IMR-90 (cell line): ENCODE data around the gene FCSK. TPM values are rescaled to one million over a fixed set of nuclear protein-coding genes. Genes with fewer than 3 reads are reported as not detected.

Experiments used
- ATAC-seq: fragments of 200-7000 bp; cut with Tn5 transposase; 2 replicates; pipeline ENCODE4 v1.9.1; 2020; ENCODE audit warnings: low read depth, mild to moderate bottlenecking, moderate library complexity
- BruUV-seq: library from RNA; stranded (reverse); fragments of 400-500 nt; replicated peaks from 2 replicates; lab custom pipeline; 2021; lab: Mats Ljungman, UMichigan
- CTCF ChIA-PET: fragments of 300-600 bp; formaldehyde crosslinking; extraction: SDS; loops from one replicate; lab custom pipeline; 2021; ENCODE audit warnings: antibody characterized with exemption; lab: Yijun Ruan, JAX
- POLR2A ChIA-PET: fragments of 300-600 bp; sonication (Branson Sonifier 250); formaldehyde crosslinking; loops from one replicate; lab custom pipeline; 2022; ENCODE audit warnings: antibody characterized with exemption; ENCODE audit not compliant: unreplicated experiment; lab: Charles Lee
- DNase-seq: peaks from one replicate; pipeline ENCODE4 v3.0.0; 2013
- H2AFZ ChIP-seq: replicated peaks from 2 replicates; pipeline ENCODE3; 2013; ENCODE audit warnings: low read length, mild to moderate bottlenecking; ENCODE audit not compliant: poor library complexity
- H2AK5ac ChIP-seq: 2 replicates; pipeline ENCODE4 v1.6.1; 2013; ENCODE audit warnings: low read depth, low read length, inconsistent platforms
- H2AK9ac ChIP-seq: replicated peaks from 2 replicates; pipeline ENCODE3; 2013; ENCODE audit warnings: mild to moderate bottlenecking, low read depth, low read length, moderate library complexity; ENCODE audit not compliant: poor library complexity
- H2BK120ac ChIP-seq: 2 replicates; pipeline ENCODE4 v1.6.1; 2013; ENCODE audit warnings: low read depth, low read length, inconsistent platforms
- H2BK15ac ChIP-seq: 3 replicates; pipeline ENCODE4 v1.6.1; 2013; ENCODE audit warnings: low read depth, low read length, inconsistent platforms
- H2BK20ac ChIP-seq: 2 replicates; pipeline ENCODE4 v1.6.1; 2013; ENCODE audit warnings: low read depth, mild to moderate bottlenecking, inconsistent platforms, low read length, moderate library complexity
- H2BK5ac ChIP-seq: 2 replicates; pipeline ENCODE4 v1.6.1; 2013; ENCODE audit warnings: mild to moderate bottlenecking, low read depth, low read length, inconsistent platforms; ENCODE audit not compliant: poor library complexity, severe bottlenecking
- H3K14ac ChIP-seq: replicated peaks from 2 replicates; pipeline ENCODE4 v1.6.1; 2013; ENCODE audit warnings: low read depth, low read length, inconsistent platforms
- H3K18ac ChIP-seq: 2 replicates; pipeline ENCODE4 v1.6.1; 2013; ENCODE audit warnings: low read depth, low read length, control low read depth
- H3K23ac ChIP-seq: 2 replicates; pipeline ENCODE4 v1.6.1; 2013; ENCODE audit warnings: low read depth, low read length, inconsistent platforms
- H3K27ac ChIP-seq: 2 replicates; pipeline ENCODE4 v1.5.1; 2013; ENCODE audit warnings: mild to moderate bottlenecking, control low read depth, low read length; ENCODE audit not compliant: insufficient read depth
- H3K27me3 ChIP-seq: 2 replicates; pipeline ENCODE4 v1.6.1; 2013; ENCODE audit warnings: low read length; ENCODE audit not compliant: control insufficient read depth, insufficient read depth
- H3K36me3 ChIP-seq: 2 replicates; pipeline ENCODE4 v1.6.1; 2013; ENCODE audit warnings: low read length, mixed read lengths; ENCODE audit not compliant: control insufficient read depth, insufficient read depth
- H3K4ac ChIP-seq: 2 replicates; pipeline ENCODE4 v1.6.1; 2013; ENCODE audit warnings: low read depth, low read length, inconsistent platforms
- H3K4me1 ChIP-seq: 2 replicates; pipeline ENCODE4 v1.6.1; 2013; ENCODE audit warnings: low read length, mixed read lengths; ENCODE audit not compliant: control insufficient read depth, insufficient read depth
- H3K4me2 ChIP-seq: 2 replicates; pipeline ENCODE4 v1.6.1; 2013; ENCODE audit warnings: low read depth, mild to moderate bottlenecking, control low read depth, low read length, moderate library complexity
- H3K4me3 ChIP-seq: 2 replicates; pipeline ENCODE4 v1.5.1; 2013; ENCODE audit warnings: low read depth, mild to moderate bottlenecking, control low read depth, low read length, moderate library complexity; ENCODE audit not compliant: insufficient read depth
- H3K56ac ChIP-seq: 2 replicates; pipeline ENCODE4 v1.6.1; 2013; ENCODE audit warnings: low read length, inconsistent platforms; ENCODE audit not compliant: insufficient read depth; ENCODE audit errors: extremely low read depth
- H3K79me1 ChIP-seq, 2 experiments: 2 replicates each; pipeline ENCODE4 v1.6.1; 2013; ENCODE audit warnings: low read length in 2 of 2, inconsistent platforms in 1 of 2, low read depth in 1 of 2
- H3K9ac ChIP-seq: 2 replicates; pipeline ENCODE4 v1.6.1; 2013; ENCODE audit warnings: low read depth, low read length, control low read depth
- H3K9me1 ChIP-seq: 2 replicates; pipeline ENCODE4 v1.6.1; 2013; ENCODE audit warnings: low read length, inconsistent platforms; ENCODE audit not compliant: insufficient read depth
- H3K9me3 ChIP-seq: 2 replicates; pipeline ENCODE4 v1.6.1; 2013; ENCODE audit warnings: low read length; ENCODE audit not compliant: control insufficient read depth, insufficient read depth
- H4K20me1 ChIP-seq: 2 replicates; pipeline ENCODE4 v1.6.1; 2013; ENCODE audit warnings: low read length, inconsistent platforms; ENCODE audit not compliant: insufficient read depth
- H4K5ac ChIP-seq: 2 replicates; pipeline ENCODE4 v1.6.1; 2013; ENCODE audit warnings: mild to moderate bottlenecking, low read depth, low read length, control low read depth
- H4K8ac ChIP-seq, 2 experiments: 2 replicates each; pipeline ENCODE4 v1.6.1; 2013; ENCODE audit warnings: low read depth in 2 of 2, low read length in 2 of 2, control low read depth in 1 of 2, inconsistent platforms in 1 of 2
- H4K91ac ChIP-seq: 2 replicates; pipeline ENCODE4 v1.6.1; 2013; ENCODE audit warnings: low read depth, low read length, inconsistent platforms; ENCODE audit not compliant: insufficient read depth
- BHLHE40 ChIP-seq: fragments of 150-350 bp; IDR thresholded peaks from 2 replicates; pipeline ENCODE4 v1.6.1; 2016; ENCODE audit warnings: mild to moderate bottlenecking, low read depth, low read length
- CEBPB ChIP-seq: IDR thresholded peaks from 2 replicates; pipeline ENCODE4 v1.6.1; 2012; ENCODE audit warnings: low read depth, low read length, improper control_type of control experiment
- CHD1 ChIP-seq: IDR thresholded peaks from 2 replicates; pipeline ENCODE4 v1.6.1; 2012; ENCODE audit warnings: low read depth, low read length, improper control_type of control experiment
- ELK1 ChIP-seq: fragments of 150-350 bp; IDR thresholded peaks from 2 replicates; pipeline ENCODE4 v1.6.1; 2016; ENCODE audit warnings: low read depth, mild to moderate bottlenecking, low read length, moderate library complexity, borderline replicate concordance
- FOS ChIP-seq: fragments of 150-350 bp; IDR thresholded peaks from 2 replicates; pipeline ENCODE4 v1.6.1; 2016; ENCODE audit warnings: low read depth, low read length
- MAFK ChIP-seq: IDR thresholded peaks from 2 replicates; pipeline ENCODE4 v1.6.1; 2012; ENCODE audit warnings: low read depth, low read length, improper control_type of control experiment
- MAZ ChIP-seq: IDR thresholded peaks from 2 replicates; pipeline ENCODE4 v1.6.1; 2012; ENCODE audit warnings: low read depth, mild to moderate bottlenecking, low read length, improper control_type of control experiment, moderate library complexity, borderline replicate concordance
- MXI1 ChIP-seq: IDR thresholded peaks from 2 replicates; pipeline ENCODE4 v1.6.1; 2012; ENCODE audit warnings: low read depth, mild to moderate bottlenecking, low read length, moderate library complexity, borderline replicate concordance
- NFE2L2 ChIP-seq: fragments of 150-350 bp; IDR thresholded peaks from 2 replicates; pipeline ENCODE4 v1.6.1; 2016; ENCODE audit warnings: low read depth, mild to moderate bottlenecking, low read length
- POLR2A ChIP-seq: IDR thresholded peaks from 2 replicates; pipeline ENCODE4 v1.6.1; 2012; ENCODE audit warnings: mild to moderate bottlenecking, low read depth, low read length
- RAD21 ChIP-seq: IDR thresholded peaks from 2 replicates; pipeline ENCODE4 v1.6.1; 2012; ENCODE audit warnings: low read length, improper control_type of control experiment
- RCOR1 ChIP-seq: IDR thresholded peaks from 2 replicates; pipeline ENCODE4 v1.6.1; 2012; ENCODE audit warnings: mild to moderate bottlenecking, low read length, improper control_type of control experiment; ENCODE audit not compliant: insufficient replicate concordance
- RFX5 ChIP-seq: IDR thresholded peaks from 2 replicates; pipeline ENCODE4 v1.8.0; 2012; ENCODE audit warnings: low read depth, mild to moderate bottlenecking, low read length, moderate library complexity
- SMC3 ChIP-seq: fragments of 150-350 bp; IDR thresholded peaks from 2 replicates; pipeline ENCODE4 v1.6.1; 2016; ENCODE audit warnings: low read depth, mild to moderate bottlenecking, antibody characterized with exemption, low read length, moderate library complexity
- WGBS, 2 experiments: methylation state at CpG; one replicate each; pipeline versions ENCODE4 v1.1.5 to v1.1.7; 2013; ENCODE audit warnings: missing lambda C conversion rate in 2 of 2; ENCODE audit not compliant: insufficient read length in 1 of 2; ENCODE audit errors: extremely low coverage in 2 of 2; 5-methylcytosine and 5-hydroxymethylcytosine counted together
- dilution Hi-C: fragments of 300-500 bp; cut with HindIII; formaldehyde crosslinking; loops from one replicate; pipeline ENCODE4 v1.14.3; 2018; ENCODE audit warnings: low sequenced_read_pairs; ENCODE audit not compliant: unreplicated experiment
- in situ Hi-C: fragments of 300-500 bp; cut with MboI; formaldehyde crosslinking; loops from 3 replicates; pipeline ENCODE4 v1.14.3; 2019; ENCODE audit warnings: low sequenced_read_pairs, inconsistent platforms, mixed read lengths
- intact Hi-C: fragments of 100-400 bp; cut with micrococcal nuclease; formaldehyde crosslinking; loops from 2 replicates; pipeline ENCODE4 v1.10.0; 2022
- polyA plus RNA-seq, 3 experiments: library from polyadenylated mRNA; depleted of rRNA; stranded (reverse); fragments of >200 nt; gene quantifications; 2 replicates each; pipeline ENCODE4 v1.2.3, GENCODE V29; 2012; ENCODE audit warnings: low replicate concordance in 1 of 3
- total RNA-seq: library from RNA; depleted of rRNA; stranded (reverse); fragments of >200 nt; gene quantifications from 2 replicates; pipeline ENCODE4 v1.2.3, GENCODE V29; 2012
- TF ChIP-seq, protein P1 (sequence below): conservative IDR thresholded peaks from 2 replicates; pipeline ENCODE4 v1.5.1; 2012; ENCODE audit warnings: mild to moderate bottlenecking, low read depth, low read length, improper control_type of control experiment
- TF ChIP-seq, protein P2 (sequence below): fragments of 150-350 bp; IDR thresholded peaks from 2 replicates; pipeline ENCODE4 v1.6.1; 2017; ENCODE audit warnings: mild to moderate bottlenecking, antibody characterized with exemption, low read length, low read depth

FCSK gene
- total and polyA plus RNA-seq, 2 of the 4 experiments (the other 2 are of a cell fraction), result 6.1 to 7.2 TPM

- Histone ChIP-seq H3K4me3 (no peak overlapping the region), H2BK15ac (no peak overlapping the region), H3K14ac (no peak overlapping the region), H2AK9ac (no peak overlapping the region), H2AK5ac (no peak overlapping the region), H3K9me1 (peaks cover 8% of the 10 kb centered on the region), H2BK120ac (no peak overlapping the region), H3K27ac (no peak overlapping the region), H3K4me1 (peaks cover 7% of the 10 kb centered on the region), H3K4ac (no peak overlapping the region), H4K91ac (no peak overlapping the region), H3K36me3 (no peaks in the 10 kb centered on the region), H2BK20ac (no peak overlapping the region), H3K9ac (no peak overlapping the region), H3K79me1 (peaks cover 3 to 27% of the 10 kb centered on the region in 2 experiments; a peak in 3 of 4 replicates), H4K5ac (no peak overlapping the region), H3K56ac (no peak overlapping the region), H3K18ac (no peak overlapping the region), H4K20me1 (peaks cover 19% of the 10 kb centered on the region), H4K8ac (no peak overlapping the region), H2AFZ (no peak overlapping the region), H3K23ac (no peak overlapping the region), H3K9me3 (no peaks in the 10 kb centered on the region), H3K27me3 (no peaks in the 10 kb centered on the region), H2BK5ac (no peak overlapping the region), H3K4me2 (no peak overlapping the region)
- WGBS, 2 experiments, result 89% methylated on average over 4 of the region's 8 CpGs; no CpG with 5 or more reads in 1 of the 2 experiments
- ATAC-seq, result no peak
- ChIA-PET POLR2A (interaction anchor here (0.6 kb wide), 1 partner anchor 12 kb away, joined by 22 read pairs; no protein-coding TSS in a partner anchor), CTCF (no interaction called here)
- BruUV-seq, result no TSS peak
- in situ Hi-C loops (no loop called here), intact Hi-C loops (no loop called here), dilution Hi-C loops (no loop called here)
- TF ChIP-seq NFE2L2, result no peak
- no peak for TF ChIP-seq RFX5
- no peak for TF ChIP-seq POLR2A
- no peak for TF ChIP-seq CHD1
- no peak for TF ChIP-seq RAD21
- TF ChIP-seq MAZ, result no peak
- TF ChIP-seq, protein P1, sequence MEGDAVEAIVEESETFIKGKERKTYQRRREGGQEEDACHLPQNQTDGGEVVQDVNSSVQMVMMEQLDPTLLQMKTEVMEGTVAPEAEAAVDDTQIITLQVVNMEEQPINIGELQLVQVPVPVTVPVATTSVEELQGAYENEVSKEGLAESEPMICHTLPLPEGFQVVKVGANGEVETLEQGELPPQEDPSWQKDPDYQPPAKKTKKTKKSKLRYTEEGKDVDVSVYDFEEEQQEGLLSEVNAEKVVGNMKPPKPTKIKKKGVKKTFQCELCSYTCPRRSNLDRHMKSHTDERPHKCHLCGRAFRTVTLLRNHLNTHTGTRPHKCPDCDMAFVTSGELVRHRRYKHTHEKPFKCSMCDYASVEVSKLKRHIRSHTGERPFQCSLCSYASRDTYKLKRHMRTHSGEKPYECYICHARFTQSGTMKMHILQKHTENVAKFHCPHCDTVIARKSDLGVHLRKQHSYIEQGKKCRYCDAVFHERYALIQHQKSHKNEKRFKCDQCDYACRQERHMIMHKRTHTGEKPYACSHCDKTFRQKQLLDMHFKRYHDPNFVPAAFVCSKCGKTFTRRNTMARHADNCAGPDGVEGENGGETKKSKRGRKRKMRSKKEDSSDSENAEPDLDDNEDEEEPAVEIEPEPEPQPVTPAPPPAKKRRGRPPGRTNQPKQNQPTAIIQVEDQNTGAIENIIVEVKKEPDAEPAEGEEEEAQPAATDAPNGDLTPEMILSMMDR, result no peak
- no peak for TF ChIP-seq FOS
- TF ChIP-seq RCOR1, result no peak
- TF ChIP-seq, protein P2, sequence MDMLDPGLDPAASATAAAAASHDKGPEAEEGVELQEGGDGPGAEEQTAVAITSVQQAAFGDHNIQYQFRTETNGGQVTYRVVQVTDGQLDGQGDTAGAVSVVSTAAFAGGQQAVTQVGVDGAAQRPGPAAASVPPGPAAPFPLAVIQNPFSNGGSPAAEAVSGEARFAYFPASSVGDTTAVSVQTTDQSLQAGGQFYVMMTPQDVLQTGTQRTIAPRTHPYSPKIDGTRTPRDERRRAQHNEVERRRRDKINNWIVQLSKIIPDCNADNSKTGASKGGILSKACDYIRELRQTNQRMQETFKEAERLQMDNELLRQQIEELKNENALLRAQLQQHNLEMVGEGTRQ, result no peak
- no peak for TF ChIP-seq MXI1
- TF ChIP-seq BHLHE40, result no peak
- no peak for TF ChIP-seq SMC3
- TF ChIP-seq CEBPB, result no peak
- no peak for TF ChIP-seq MAFK
- TF ChIP-seq ELK1, result no peak
- no peak for DNase-seq
Observed at GRCh38 chr16:70441406-70441990, 12.9 kb upstream of the FCSK start.
